GM12892 (cell line): ENCODE data around the gene KCNH1.

Experiments
- POLR2A ChIP-seq: IDR thresholded peaks from 2 replicates; pipeline ENCODE4 v1.6.1; 2011; ENCODE audit warnings: low read depth, low read length, control low read depth
- POLR2AphosphoS5 ChIP-seq: IDR thresholded peaks from 2 replicates; pipeline ENCODE4 v1.6.1; 2011; ENCODE audit warnings: low read depth, low read length, control low read depth
- TAF1 ChIP-seq: IDR thresholded peaks from 2 replicates; pipeline ENCODE4 v1.6.1; 2011; ENCODE audit warnings: low read depth, mild to moderate bottlenecking, control low read depth, low read length, borderline replicate concordance

GRCh38 chr1:210685295-210685650 lies 448.7 kb downstream of the KCNH1 start:
- TF ChIP-seq POLR2AphosphoS5 = no peak
- no peak for TF ChIP-seq TAF1
- no peak for TF ChIP-seq POLR2A
